GOT3 (cell line): Measurements from ENCODE around the gene ZNF326.

Source experiments
- DNase-seq: peaks from one replicate; lab custom pipeline; 2025; ENCODE audit warnings: mixed read lengths; lab: John Stamatoyannopoulos, UW

Gene ZNF326

DNA sequence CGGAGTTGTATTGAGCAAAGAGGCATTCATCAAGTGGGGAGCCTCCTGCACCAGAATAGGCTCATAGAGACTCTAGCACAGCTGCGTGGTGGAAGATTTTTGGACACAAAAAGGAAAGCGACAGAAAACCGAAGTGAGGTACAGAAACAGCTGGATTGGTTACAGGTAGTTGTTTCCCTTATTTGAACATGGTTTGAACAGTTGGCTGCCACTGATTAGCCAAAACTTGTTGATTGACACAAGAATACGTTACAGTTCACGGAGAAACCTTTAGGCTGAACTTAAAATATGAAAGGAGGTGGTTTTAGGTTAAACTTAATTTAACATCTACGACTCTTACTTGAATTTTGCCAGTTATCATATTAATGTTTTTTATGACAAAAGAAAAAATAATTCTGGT lies 89.1 kb downstream of the ZNF326 start:
- no peak for DNase-seq
